ENCODE data around the gene PLSCR3.
"Not testable (repeated sequence)": the region's sequence is repeated elsewhere in the genome, so short reads cannot be mapped to it uniquely, and the experiment has no call there.

The PLSCR3 gene

GRCh38 chr17:7380855-7381683 lies 13.3 kb downstream of the PLSCR3 start, which contains the start of gene TNK1:
Gene TNK1, plus strand, starts transcription at chr17:7381089. Its CDS starts 1,838 bp downstream, at chr17:7382927.
- no peak for DNase-seq (ENCODE audit: low read depth in 2 of 2)

DNA sequence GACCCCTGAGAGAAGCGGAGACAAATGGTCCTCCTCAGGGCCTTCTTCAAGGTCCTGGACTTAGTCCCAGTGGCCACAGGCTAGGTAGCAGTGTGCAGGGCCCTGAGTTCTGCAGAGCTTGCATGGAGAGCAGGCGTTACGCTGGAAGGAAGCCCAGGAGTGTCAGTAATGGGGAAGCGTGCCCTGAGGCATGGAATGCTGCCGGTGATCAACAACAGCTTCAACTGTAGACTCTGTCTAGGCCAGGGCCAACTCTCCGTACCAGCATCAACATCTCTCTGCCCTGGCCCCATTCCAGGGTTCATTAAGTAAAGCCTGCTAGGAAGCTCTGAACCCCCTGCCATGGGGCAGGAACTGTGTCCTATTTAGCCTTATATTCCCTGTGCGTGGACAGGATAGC lies 14.0 kb downstream of the PLSCR3 start:
- no peak for DNase-seq (ENCODE audit: low read depth in 2 of 2)

GRCh38 chr17:7379134-7379533 lies 15.2 kb downstream of the PLSCR3 start:
- DNase-seq (ENCODE audit: low read depth in 2 of 2): no peak

GRCh38 chr17:7374353-7374752 lies 20.0 kb downstream of the PLSCR3 start:
- no peak for DNase-seq (ENCODE audit: low read depth in 2 of 2)

DNA sequence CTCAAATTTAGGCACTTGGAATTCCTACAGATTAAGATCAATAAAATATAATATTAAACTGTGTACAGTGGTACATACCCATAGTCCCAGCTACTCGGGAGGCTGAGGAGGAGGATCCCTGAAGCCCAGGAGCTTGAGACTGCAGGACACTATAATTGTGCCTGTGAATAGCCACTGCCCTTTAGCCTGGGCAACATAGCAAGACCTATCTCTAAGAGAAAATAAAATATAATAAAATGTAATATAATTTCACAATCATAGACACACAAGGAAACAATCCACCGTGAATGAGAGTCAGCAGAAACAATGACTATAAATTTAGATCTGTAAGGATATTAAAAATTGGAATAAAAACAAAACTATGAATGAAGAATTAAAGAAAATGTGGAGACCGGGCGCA lies 23.5 kb downstream of the PLSCR3 start:
- no peak for DNase-seq (ENCODE audit: low read depth in 2 of 2)

- DNase-seq (ENCODE audit: low read depth in 2 of 2): no peak
These were observed 24.5 kb downstream of the PLSCR3 start for GRCh38 chr17:7369825-7370224.

DNA sequence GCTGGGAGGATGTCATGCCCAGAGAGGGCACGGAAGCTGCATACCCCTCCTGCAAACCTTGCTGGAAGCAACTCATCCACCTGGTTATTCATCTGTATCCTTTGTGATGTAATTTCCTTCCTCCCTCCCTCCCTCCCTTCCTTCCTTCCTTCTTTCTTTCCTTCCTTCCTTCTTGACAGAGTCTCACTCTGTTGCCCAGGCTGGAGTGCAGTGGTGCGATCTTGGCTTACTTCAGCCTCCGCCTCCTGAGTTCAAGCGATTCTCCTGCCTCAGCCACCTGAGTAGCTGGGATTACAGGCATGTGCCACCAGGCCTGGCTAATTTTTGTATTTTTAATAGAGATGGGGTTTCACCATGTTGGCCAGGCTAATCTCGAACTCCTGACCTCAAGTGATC lies 25.7 kb downstream of the PLSCR3 start:
- not testable (repeated sequence) for DNase-seq (ENCODE audit: low read depth in 2 of 2)

GRCh38 chr17:7367918-7368598 lies 26.3 kb downstream of the PLSCR3 start:
- no peak for DNase-seq (ENCODE audit: low read depth in 2 of 2)

DNA sequence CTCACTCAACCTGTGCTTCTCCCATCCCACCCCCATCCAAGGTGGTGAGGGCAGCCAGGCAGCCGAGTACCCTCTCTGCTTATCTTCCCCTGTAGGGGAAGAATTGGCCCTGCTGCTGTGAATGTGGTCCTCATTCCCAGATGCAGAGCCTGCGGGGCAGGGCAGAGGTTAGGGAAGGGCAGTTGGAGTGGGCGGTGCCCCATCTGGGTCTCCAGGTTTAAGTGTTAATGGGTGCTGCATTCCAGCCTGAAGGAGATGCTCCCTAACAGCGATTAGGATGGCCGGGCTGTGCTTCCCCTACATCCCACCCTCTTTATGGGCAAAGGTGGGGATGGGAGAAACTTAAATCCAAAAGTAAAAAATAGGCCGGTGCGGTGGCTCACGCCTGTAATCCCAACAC lies 27.2 kb downstream of the PLSCR3 start:
- no peak for DNase-seq (ENCODE audit: low read depth in 2 of 2)

DNA sequence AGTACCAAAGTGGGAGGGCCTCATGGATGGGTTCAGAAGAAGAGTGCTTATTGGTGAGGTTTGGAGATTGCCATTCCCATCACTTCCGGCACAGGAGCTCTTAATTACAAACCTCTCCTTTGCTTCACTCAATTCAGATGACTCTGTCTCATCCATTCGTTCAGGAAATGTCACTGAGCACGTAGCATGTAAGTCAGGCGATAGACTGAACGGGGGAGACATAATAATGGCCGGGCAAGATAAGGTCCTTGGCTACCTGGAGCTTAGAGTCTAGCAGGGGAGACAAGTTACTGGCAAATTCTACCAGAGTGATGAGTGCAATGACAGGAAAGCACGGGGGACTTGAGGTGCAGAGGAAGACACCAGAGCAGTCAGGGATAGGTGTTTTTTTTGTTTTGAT lies 28.4 kb downstream of the PLSCR3 start:
- DNase-seq (ENCODE audit: low read depth in 2 of 2): not testable (repeated sequence)

- DNase-seq (ENCODE audit: low read depth in 2 of 2): no peak
These were observed 31.0 kb downstream of the PLSCR3 start for GRCh38 chr17:7363311-7363710.

DNA sequence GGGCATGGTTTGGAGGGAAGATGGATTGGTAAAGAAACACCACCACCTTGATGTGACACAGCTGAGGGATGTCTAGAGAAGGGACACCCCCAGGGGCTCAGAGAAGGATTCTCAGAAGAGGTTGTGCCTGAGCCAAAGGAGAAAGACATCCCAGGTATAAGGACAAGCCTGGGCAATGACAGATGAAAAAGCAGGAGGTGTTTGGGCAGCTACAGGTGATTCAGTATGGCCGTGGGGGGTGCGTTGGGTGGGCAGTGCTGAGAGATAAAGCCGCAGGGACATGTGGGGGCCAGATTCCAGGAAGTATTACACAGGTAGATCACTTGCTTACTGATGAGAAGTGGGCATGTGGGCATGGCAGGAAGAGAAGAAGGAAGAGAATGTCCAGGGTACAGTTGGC lies 32.4 kb downstream of the PLSCR3 start:
- no peak for DNase-seq (ENCODE audit: low read depth in 2 of 2)

GRCh38 chr17:7357381-7357780 lies 36.9 kb downstream of the PLSCR3 start:
- DNase-seq (ENCODE audit: low read depth in 2 of 2): no peak

DNA sequence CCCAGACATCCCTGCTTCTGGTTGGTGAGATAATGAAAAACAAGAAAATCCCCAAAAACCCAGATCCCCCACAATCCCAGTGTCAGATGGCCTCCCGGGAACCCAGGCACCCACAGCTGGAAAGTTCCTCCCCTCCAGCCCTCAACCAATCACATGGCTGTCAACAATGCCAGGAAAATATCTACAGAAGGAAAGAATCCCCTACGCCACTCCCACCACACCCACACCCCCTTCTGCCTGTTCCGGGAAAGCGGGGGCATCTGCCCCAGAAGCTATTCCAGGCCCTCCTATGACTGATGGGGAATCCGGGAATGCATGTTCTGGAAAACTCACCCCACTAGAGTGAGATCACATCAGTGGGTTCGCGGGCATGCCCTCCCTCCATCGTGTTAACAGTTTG lies 37.6 kb downstream of the PLSCR3 start:
- no peak for DNase-seq (ENCODE audit: low read depth in 2 of 2)

DNA sequence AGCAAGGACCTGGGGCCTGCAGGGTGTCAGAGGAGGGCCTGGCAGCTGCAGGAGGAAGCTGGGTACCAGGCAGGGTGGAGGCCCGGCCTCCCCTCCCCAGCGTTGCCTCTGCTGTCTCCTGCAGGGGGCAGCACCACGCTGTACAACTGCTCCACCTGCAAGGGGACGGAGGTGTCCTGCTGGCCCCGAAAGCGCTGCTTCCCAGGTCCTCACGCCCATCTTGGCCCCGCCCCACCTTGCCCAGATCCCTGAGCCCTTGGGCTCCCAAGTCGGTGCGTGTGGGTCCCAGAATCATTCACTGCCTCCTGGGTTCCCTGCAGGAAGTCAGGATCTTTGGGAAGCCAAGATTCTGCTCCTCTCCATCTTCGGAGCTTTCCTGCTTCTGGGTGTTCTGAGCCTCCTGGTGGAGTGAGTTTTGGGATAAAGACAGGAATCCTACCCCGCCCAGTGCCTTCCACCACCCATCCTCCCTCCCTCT lies 38.2 kb downstream of the PLSCR3 start:
- no peak for DNase-seq (ENCODE audit: low read depth in 2 of 2)

- no peak for DNase-seq (ENCODE audit: low read depth in 2 of 2)
These were observed 38.8 kb downstream of the PLSCR3 start for GRCh38 chr17:7355573-7355972.

GRCh38 chr17:7355053-7355452 lies 39.3 kb downstream of the PLSCR3 start, which contains the start of gene TMEM95:
Gene TMEM95, plus strand, starts transcription at chr17:7355156. Its CDS starts 49 bp downstream, at chr17:7355205.
- no peak for DNase-seq (ENCODE audit: low read depth in 2 of 2)

DNA sequence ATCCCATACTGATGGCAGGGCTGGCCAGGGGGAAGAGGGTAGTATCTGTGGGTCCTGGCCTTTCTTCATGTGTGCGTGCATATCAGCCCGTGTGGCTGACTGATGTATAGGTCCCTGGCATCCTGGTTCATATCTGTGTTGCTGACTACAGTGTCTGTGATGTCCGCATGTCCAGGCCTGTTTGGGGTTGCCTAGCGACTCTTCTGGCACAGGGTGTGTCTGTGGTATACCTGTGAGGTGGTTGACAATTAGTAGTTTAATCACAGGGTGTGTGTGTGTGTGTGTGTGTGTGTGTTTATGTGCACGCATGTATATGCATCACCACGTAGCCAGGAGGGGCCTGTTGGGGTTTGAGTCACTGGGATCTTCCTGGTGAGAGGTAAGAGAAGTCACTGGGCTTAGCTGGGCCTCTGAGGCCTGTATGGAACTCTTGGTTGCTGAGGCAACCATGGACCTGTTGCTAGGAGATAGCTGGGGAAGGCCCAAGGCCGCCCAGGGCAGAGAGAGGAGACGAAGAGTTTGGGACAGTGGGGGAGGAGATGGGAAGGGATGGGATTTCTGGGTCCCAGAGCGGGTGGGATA lies 40.0 kb downstream of the PLSCR3 start:
- DNase-seq (ENCODE audit: low read depth in 2 of 2): no peak

DNA sequence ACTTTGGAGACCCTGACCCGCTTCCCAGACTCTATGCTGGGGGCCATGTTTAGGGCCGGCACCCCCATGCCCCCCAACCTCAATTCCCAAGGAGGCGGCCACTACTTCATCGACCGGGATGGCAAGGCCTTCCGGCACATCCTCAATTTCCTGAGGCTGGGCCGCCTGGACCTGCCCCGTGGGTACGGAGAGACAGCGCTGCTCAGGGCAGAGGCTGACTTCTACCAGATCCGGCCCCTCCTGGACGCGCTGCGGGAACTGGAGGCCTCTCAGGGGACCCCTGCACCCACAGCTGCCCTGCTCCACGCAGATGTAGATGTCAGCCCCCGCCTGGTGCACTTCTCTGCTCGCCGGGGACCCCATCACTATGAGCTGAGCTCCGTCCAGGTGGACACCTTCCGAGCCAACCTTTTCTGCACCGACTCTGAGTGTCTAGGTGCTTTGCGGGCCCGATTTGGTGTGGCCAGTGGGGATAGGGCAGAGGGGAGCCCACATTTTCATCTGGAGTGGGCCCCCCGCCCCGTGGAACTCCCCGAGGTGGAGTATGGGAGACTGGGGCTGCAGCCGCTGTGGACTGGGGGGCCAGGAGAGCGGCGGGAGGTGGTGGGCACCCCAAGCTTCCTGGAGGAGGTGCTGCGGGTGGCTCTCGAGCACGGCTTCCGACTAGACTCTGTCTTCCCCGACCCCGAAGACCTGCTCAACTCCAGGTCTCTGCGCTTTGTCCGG lies 41.3 kb downstream of the PLSCR3 start:
- DNase-seq (ENCODE audit: low read depth in 2 of 2): no peak

DNA sequence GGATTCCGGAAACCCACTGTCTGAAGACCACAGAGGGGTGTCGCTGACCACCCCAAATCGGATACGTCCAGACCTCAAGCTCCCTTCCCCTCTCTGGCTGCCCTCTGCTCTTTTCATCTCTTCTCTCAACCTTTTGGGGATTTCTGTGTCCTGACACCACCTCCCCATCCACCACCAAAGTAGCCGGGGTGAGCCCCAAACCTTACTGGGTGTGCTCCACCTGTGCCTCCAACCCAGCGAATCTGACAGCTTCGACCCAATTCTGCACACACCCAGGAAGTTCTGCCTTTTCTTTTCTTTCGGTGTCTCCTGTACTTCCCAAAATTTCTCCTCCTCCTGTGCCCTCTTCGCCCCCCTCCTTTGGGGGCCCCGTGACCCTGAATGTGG lies 41.8 kb downstream of the PLSCR3 start:
- DNase-seq (ENCODE audit: low read depth in 2 of 2): no peak

GRCh38 chr17:7351665-7352502 lies 42.4 kb downstream of the PLSCR3 start, which contains the start of gene KCTD11:
Gene KCTD11, plus strand, starts transcription at chr17:7352162.
- peak; percentile 84 to 89 for DNase-seq (ENCODE audit: low read depth in 2 of 2)
